ENCODE data around the gene MTMR3.

The MTMR3 gene

DNA sequence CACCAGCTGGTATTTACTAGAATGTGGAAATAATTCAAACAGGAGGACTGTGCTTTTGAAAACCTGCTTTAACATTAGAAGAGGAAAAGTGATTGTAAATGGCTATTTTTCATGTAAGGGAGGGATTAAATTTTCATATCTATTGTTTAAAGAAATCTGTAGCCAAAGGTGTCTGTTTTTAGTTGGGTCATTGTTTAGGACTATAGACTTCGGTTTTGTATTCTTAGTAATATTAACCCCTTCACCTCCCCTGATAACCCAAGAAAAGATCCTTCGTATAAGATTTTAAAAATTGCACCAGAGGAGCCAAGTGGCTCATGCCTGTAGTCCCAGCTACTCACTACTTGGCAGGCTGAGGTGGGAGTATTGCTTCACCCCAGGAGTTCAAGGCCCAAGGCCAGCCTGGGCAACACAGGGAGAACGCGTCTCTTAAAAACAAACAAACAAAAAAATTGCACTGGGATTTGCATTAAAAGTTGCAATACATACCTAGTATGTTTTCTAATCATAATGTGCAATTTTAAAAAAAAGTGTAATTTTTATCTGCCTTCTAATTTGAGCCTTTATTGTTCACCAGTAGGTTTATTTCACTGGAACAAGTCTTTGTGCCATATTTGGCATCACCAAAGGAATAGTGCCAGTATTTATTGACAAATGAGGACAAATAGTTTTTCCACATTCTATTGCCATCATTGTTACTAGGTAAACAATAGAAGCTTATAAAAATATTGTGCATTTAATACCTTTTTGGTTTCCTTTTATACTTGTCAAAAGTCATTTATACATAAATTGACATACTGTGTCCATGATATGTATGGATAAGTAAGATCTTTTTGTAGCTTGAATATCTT, 34.3 kb downstream of the MTMR3 start:
- DNase-seq: no peak

GRCh38 chr22:29925402-29925801, 42.4 kb downstream of the MTMR3 start:
- no peak for DNase-seq

- no peak for DNase-seq
Measured at GRCh38 chr22:29926057-29926456, 43.1 kb downstream of the MTMR3 start.

- no peak for DNase-seq
Measured at GRCh38 chr22:29932136-29932535, 49.2 kb downstream of the MTMR3 start.

DNA sequence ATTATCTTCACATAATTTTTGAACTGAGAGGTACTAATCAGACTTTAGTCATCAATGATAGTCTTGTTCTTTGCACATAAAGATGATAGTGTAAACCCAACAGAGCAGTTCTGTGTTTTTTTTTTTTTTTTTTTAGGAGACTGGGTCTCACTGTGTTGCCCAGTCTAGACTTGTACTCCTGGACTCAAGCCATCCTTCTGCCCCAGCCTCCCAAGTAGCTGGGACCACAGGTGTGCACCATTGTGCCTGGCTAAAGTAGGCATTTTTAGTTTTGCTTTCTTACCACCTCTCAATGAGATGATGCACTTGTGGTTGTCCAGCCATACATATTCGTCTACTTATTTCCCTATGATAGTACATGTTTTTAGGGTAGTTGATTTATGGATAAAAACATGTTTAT, 50.6 kb downstream of the MTMR3 start:
- DNase-seq: no peak

DNA sequence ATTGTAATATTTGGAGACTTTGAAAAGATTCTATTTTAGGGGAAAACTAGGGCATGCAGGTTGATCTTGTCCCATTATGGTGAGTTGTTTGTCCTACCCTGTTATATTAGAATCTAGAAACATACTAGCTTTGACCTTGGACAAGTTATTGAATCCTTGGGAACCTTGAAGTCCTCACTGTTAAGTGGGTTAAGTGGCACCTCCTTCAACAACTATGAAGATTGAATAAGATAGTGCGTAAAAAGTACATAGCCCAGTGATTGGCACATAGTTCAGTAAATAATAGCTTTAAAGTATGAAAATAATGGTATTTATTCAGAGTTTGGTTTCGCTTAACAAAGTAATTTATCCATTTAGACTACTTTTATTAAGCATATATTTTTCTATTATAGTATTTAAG, 51.6 kb downstream of the MTMR3 start:
- no peak for DNase-seq

- DNase-seq: no peak
Measured at GRCh38 chr22:29936186-29936585, 53.2 kb downstream of the MTMR3 start.

DNA sequence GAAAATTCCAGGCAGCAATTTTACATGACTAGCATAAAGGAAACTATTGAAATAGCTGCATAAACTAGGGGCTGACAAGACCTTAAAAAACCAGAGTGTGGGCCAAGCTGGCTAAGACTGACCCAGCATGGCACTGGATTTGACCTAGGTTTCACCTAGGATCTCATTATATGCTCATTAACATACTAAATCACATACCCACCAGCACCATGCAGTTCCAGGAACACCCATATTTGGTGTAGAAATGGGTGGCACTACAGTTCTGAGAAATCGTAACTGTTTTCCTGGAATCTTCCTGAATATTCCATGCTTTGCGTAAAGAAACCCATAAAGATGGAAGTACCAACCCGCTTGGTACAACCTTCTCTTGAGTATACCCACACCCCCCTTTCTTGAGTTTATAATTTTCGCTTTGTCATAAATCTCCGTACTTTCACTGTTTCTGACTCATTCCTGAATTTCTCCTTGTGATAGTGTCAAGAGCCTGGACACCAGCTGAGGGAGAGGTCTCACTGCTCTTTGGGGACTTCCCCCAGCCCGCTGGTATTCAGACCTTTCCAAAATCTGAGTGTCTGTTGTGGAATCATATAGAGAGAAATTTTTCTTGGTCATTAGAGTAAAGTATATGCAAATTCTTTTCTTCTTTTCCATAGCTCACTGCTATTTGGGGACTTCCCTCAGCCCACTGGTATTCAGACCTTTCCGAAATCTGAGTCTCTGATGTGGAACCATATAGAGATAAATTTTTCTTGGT, 55.1 kb downstream of the MTMR3 start:
- DNase-seq: no peak

DNA sequence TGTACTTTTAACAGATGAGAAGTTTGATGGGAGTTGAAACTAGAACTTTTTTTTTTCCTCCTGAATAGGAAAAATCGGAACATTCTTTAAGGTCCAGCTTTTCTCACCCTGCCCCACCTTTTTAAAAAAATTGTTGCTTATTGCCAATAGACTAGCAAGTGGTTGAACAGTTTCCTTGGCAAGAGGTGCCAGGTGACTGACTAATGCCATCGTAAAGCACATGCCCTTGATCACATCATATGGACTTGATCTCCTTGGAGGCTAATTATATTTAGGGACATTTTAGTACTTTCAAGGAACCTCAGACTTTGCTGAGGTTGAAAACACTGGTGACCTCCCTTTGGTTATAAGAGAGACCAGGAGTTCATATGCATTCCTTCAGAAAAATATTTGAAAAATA, 57.6 kb downstream of the MTMR3 start:
- DNase-seq: no peak

DNA sequence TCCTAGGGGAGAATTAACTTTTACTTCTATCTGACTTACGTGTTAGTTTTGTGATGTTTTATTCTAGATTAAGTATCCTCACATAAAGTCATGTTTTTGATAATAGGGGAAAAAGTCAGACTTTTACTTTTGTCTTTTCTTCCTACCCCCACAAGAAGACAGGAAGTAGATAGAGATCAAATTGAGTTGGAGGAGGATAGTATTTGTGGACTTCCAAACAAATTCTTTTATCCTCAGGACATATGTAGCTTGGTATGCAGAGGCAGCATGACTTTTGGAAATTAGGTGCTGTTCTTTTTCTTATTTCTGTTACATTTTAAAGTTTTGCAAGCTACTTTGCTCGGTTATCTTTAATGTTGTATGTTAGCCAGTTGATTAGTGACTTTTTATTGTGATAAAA, 61.4 kb downstream of the MTMR3 start:
- no peak for DNase-seq

- DNase-seq: no peak
Measured at GRCh38 chr22:29945435-29945834, 62.5 kb downstream of the MTMR3 start.

DNA sequence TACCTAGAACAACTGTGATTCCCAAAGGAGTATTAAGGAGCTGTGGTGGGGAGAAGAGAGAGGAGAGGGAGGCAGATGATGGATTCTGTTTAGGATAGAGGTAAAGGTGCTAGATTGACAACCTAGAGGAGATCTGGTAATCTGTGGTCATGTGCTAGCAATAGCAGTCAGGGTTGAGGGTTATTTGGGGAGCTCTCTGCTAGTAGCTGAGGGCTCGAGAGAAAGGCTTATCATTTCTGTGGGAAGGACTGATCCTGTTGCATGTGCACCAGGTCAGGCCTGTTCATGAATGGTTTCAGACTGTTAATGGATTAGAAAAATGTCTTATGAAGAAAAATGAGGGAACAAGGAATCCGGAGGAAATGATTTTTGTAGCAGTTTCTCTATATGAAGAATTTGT, 63.2 kb downstream of the MTMR3 start:
- no peak for DNase-seq

DNA sequence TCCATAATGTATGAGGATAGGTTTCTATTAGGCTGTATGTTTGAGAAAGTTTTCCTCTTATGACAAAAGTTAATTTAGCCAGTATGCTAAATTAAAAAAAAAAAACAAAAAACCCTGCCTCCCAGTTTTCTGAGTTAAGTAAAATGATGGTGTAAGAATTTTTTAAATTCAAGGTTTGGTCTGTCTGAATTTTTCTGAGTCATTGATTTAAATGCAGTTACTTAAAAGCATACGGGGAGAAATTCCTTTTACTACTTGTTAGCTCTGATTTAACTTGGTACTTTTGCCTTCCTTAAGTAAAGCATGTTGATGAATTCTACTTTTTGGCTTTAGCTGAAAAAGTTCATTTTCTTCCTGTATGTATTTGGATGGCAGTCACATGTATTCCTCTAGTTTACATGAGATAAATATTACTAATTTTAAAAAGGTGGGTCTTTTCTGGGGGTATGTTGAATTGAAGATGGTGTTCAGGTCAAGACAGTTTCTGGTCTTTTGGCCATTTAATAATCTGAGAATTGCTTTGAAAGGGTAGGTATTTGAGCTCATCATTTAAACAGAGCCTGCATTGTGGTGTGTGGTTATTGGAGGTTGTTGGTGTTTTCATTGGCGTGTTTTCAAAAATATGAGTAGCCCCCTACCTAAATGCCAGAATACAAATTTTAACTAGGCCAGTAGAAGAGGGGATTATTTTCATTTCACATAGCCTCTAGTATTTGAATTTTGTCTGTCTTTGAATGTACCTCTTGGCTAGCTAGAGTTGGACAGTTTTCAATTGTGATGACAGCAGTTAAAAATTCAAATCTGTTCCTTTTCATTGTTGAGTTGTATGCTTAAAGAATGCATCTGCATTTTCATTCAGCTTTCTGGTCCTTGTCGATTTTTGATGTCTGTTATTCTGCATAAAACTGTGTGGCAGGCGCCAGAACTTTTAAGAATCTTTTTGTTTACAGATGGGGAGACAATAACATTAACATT, 64.7 kb downstream of the MTMR3 start:
- DNase-seq: no peak

DNA sequence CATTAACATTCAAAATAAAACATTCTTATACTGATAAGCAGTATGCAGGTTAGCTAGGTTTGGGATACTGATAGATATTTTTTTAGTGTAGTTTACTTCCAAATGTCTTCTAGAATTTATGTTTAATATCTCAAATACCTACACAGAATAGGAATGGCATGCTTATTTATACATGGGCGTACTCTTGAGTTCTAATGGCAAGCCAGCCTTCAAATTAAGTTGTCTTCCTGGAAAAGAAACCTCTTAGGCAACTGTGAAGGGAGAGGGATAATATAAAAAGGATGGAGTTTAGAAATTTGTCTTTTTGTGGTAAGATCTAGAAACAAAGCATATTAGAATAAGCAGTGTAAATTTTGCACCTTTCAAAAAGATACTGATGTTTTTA, 65.4 kb downstream of the MTMR3 start:
- no peak for DNase-seq

DNA sequence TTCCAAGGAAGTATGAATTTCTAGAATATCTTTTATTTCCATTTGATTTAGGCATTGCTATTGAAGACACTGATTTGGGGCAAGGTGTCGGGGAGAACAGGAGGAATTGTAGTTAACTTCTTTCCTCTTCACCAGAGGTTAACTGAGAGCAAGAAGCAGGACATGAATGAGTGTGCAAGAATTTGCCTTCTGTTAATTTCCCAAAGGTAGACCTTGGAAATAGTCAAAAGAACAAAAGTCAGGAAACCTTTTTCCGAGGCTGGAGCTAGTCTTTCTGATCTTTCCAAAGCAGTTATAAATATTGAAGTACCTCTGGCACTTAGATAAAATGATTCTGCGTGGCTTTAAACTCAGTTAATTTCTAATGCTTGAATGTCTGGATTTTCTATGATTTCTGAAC, 66.9 kb downstream of the MTMR3 start:
- no peak for DNase-seq

- DNase-seq: no peak
Measured at GRCh38 chr22:29951791-29952413, 68.9 kb downstream of the MTMR3 start.

DNA sequence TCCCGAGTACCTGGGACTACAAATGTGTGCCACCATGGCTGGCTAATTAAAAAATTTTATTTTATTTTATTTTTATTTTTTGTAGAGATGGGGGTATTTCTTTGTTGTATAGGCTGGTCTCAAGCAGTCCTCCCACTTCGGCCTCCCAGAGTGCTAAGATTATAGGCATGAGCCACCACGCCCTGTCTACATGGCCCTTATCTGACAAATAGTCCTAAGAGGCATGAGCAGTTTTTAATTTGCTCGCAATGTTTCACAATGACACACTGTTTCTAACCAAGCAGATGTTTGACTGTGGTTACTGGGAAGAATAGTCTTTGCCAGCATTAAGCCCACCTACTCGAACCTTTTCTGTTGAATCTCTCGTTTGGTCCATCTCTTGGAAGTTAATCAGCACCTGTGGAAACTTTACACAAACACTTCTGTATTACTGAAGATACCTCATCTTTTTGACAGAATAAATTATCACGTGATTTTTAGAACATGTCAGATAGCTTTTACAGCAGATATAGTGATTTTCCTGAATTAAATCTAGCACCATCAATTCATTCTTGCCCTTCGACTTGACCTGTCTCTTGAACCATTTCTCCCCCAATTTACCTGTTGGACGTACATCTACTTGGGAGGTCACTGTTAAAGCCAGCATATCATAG, 71.4 kb downstream of the MTMR3 start:
- DNase-seq: no peak

DNA sequence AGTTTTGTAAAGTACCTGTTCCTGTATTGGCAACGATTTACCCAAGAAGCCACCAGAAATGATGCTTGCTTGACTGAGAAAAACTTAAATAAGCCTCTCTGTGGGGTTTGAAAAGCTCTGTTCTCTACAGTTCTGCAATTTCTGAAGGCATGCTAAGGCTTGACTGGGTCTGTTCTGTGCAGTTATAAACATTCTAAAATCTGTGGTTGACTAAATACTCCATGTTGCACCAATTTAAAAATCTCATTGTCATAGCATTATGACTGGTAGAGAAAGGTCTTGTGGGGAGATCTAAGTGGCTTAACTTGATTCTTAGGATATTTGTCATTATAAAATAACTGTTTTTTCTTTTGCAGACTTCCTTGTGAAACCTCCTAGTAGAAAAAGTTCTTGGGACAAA, 73.7 kb downstream of the MTMR3 start:
- no peak for DNase-seq

- DNase-seq: no peak
Measured at GRCh38 chr22:29958170-29958569, 75.2 kb downstream of the MTMR3 start.

DNA sequence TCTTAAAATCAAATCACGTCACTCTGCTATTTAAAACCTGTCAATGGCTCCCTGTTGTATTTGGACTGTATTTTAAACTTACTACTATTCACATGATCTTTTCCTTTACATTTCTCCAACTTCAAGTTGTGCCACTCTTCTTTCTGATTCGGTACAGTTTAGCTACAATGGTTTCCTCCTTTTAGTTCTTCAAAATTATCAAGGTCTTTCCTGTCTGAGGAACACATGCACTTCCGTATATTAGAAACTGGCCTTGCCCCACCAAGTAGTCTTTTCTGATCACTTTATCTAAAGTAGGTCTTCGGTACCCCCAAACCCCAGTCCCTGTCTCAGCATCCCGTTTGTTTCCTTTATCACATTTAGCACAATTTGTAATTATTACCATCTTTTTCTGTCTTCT, 81.8 kb downstream of the MTMR3 start:
- no peak for DNase-seq

- no peak for DNase-seq
Measured at GRCh38 chr22:29967461-29967860, 84.5 kb downstream of the MTMR3 start.

DNA sequence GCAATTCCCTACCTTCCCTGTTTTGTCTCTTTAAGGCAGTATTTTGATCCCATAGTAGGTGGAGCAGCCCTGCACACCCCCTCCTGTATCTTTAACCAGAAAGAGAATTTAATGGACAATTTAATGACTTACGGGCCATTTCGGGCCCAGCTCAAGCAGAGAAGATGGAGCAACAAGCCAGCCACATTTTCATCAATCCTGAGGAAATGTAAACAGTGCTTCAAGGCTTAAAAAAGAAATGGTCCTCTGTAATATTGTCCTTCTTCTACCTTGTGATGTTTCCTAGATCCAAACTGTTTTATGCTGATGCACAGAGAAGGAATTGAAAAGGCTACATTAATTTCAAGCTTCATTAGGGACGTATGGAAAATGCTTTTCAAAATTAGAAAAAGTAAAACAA, 88.6 kb downstream of the MTMR3 start:
- no peak for DNase-seq

Measured in NK-92 treated with Interleukin-12 subunit alpha and Interleukin-12 subunit beta, amount 100 ng/mL, for 24 hours (cell line).